Measurements from ENCODE around the gene USP34. TPM values are rescaled to one million over a fixed set of nuclear protein-coding genes. Genes with fewer than 3 reads are reported as not detected.

USP34 gene
- total RNA-seq, 1 donor from 2014 or later = 83.2 TPM

DNA sequence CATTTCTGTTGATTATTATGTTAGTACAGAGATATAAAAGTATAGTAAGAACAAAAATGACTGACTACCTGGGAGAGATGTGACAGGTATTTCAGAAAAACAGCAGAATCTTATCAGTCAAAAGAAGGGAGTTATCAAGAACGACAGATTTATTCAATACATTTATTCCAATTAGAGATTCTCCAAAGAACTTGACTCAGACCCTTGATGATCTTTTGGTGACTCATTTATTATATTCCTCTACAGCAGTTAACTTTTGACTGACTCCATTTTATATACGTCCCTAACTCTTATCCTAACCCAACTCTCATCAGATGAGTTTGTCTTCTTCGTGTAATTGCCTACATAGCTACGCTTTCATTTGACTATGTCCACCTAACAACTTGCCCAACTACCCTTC, 217.8 kb downstream of the USP34 start:
- H3K4me3 ChIP-seq (ENCODE audit: low read depth, low read length) = no peak overlapping the region
- FAIRE-seq = no peak
- H3K36me3 ChIP-seq (ENCODE audit: control insufficient read depth, insufficient read depth, low read length) = peaks cover 4% of the 10 kb centered on the region
- peak; percentile 59 for DNase-seq (ENCODE audit: low read depth)
- TF ChIP-seq, protein P1, sequence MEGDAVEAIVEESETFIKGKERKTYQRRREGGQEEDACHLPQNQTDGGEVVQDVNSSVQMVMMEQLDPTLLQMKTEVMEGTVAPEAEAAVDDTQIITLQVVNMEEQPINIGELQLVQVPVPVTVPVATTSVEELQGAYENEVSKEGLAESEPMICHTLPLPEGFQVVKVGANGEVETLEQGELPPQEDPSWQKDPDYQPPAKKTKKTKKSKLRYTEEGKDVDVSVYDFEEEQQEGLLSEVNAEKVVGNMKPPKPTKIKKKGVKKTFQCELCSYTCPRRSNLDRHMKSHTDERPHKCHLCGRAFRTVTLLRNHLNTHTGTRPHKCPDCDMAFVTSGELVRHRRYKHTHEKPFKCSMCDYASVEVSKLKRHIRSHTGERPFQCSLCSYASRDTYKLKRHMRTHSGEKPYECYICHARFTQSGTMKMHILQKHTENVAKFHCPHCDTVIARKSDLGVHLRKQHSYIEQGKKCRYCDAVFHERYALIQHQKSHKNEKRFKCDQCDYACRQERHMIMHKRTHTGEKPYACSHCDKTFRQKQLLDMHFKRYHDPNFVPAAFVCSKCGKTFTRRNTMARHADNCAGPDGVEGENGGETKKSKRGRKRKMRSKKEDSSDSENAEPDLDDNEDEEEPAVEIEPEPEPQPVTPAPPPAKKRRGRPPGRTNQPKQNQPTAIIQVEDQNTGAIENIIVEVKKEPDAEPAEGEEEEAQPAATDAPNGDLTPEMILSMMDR (IDR thresholded peaks at IDR 0.05; ENCODE audit: insufficient read depth, low read length, severe bottlenecking) = no peak
- H3K27me3 ChIP-seq (ENCODE audit: control insufficient read depth, insufficient read depth, low read length) = no peaks in the 10 kb centered on the region

DNA sequence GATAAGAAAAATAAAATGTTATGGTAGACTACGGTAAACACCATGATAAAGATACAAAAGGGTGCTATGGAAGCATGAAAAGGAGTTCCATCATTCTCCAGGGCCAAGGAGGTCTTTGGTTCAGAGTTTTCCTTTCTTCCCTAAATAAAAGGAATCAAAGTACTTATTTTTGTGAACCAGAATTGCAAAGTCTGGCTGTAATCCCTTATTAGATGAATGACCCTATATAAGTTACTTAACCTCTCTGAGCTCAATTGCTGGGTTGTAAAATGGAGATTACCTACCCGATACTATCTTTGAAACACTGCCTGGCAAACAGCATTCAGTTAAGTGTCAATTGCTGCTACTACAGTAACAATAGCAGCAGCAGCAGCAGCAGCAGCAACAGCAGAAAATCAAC, 218.9 kb downstream of the USP34 start:
- DNase-seq (ENCODE audit: low read depth) (no peak), FAIRE-seq (no peak)
- TF ChIP-seq, protein P1 (IDR thresholded peaks at IDR 0.05; ENCODE audit: insufficient read depth, low read length, severe bottlenecking) = no peak
- Histone ChIP-seq H3K4me3 (ENCODE audit: low read depth, low read length) (no peak overlapping the region), H3K36me3 (ENCODE audit: control insufficient read depth, insufficient read depth, low read length) (peaks cover 5% of the 10 kb centered on the region), H3K27me3 (ENCODE audit: control insufficient read depth, insufficient read depth, low read length) (no peaks in the 10 kb centered on the region)

DNA sequence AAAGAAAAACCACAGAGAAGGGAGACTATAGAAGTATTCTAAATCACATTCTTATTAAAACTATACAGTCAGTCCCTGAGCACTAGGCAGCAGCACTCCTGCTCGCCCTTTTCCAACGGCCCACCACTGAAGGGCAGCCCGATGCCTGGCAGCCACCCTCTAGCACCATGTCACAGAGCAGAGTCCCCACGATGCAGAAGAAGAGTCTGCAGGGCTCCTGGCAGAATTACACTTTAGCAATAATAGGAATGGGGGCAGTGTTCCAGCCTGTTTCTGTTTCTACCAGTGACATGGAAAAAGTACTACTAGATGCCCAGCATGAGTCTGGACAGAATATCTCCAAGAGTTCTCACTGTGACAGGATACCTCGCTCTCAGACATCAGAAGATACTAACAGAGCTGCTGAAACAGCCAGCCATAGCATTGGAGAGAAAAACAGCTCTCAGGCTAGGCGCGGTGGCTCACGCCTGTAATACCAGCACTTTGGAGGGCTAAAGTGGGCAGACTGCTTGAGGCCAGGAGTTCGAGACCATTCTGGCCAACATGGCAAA, 221.3 kb downstream of the USP34 start:
- no peak for FAIRE-seq
- no peak for DNase-seq (ENCODE audit: low read depth)
- Histone ChIP-seq H3K4me3 (ENCODE audit: low read depth, low read length) (no peak overlapping the region), H3K27me3 (ENCODE audit: control insufficient read depth, insufficient read depth, low read length) (no peaks in the 10 kb centered on the region), H3K36me3 (ENCODE audit: control insufficient read depth, insufficient read depth, low read length) (peaks cover 5% of the 10 kb centered on the region)
- TF ChIP-seq, protein P1 (IDR thresholded peaks at IDR 0.05; ENCODE audit: insufficient read depth, low read length, severe bottlenecking) = no peak

DNA sequence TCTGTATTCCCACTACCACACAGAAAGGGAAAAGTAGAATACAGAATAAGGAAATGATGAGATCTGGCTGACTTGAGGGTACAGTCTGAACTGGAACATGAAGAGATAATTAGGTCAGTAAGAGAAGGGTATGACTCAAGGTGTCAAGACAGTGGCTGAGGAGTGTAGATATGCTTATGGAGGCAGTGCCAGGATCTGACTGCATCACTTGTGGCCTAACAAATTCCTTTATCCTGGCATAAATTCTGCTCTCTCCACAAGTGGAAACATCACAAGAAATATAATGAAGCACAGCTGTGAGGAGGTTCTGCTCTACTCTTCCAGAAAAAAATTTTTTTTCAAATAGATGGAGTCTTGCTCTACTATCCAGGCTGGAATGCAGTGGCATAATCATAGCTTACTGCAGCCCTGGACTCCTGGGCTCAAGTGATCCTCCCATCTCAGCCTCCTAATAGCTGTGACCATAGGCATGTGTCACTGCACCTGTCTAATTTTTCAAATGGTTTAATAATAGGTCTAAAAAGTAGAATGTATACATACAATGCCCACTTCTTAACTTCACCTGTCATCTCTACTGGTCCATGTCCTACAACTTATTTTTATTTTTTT, 223.6 kb downstream of the USP34 start:
- peaks cover 6% of the 10 kb centered on the region for H3K36me3 ChIP-seq (ENCODE audit: control insufficient read depth, insufficient read depth, low read length)

DNA sequence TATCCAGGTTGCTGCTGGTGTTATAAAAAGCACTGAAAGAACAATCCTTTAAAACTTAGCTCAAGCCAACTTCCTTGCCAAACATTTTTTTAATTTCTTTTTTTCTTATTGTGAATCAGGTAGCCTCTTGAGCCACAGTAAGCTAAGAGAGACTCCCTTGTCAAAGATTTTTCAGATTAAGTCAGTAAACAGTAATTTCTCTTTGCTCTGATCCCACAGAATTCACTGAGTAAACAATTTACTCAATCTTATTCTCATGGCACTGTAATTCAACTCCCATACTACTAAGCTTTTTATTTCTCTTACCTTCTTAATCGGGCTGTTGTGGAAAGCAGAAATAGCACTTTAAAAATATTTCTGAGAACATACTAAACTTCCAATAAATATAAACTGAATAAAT, 226.2 kb downstream of the USP34 start:
- Histone ChIP-seq H3K4me3 (ENCODE audit: low read depth, low read length) (no peak overlapping the region), H3K27me3 (ENCODE audit: control insufficient read depth, insufficient read depth, low read length) (no peaks in the 10 kb centered on the region), H3K36me3 (ENCODE audit: control insufficient read depth, insufficient read depth, low read length) (peaks cover 9% of the 10 kb centered on the region)
- DNase-seq (ENCODE audit: low read depth) (no peak), FAIRE-seq (no peak)
- TF ChIP-seq, protein P1 (IDR thresholded peaks at IDR 0.05; ENCODE audit: insufficient read depth, low read length, severe bottlenecking) = no peak

More for the DNA sequence above, 223.6 kb downstream of the USP34 start:
- H3K4me3 ChIP-seq (ENCODE audit: low read depth, low read length) = no peak overlapping the region
- TF ChIP-seq, protein P1 (IDR thresholded peaks at IDR 0.05; ENCODE audit: insufficient read depth, low read length, severe bottlenecking) = no peak
- DNase-seq (ENCODE audit: low read depth) = peak; percentile 7
- no peaks in the 10 kb centered on the region for H3K27me3 ChIP-seq (ENCODE audit: control insufficient read depth, insufficient read depth, low read length)
- no peak for FAIRE-seq

DNA sequence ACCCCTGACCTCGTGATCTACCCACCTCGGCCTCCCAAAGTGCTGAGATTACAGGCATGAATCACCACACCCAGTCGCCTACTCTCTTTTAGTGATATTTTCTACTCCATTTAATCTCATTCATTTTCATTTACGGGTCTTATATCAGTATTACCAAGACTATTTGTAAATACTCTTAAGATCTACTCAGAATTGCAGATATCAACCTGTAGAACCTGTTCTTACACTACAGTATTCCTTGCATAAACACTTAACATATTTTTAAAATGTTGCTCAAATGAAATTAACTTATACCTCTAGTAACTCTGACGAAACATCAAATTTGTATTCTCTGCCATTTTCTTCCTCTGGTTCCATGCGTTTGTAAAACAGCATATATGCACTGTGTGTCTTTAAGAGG, 229.6 kb downstream of the USP34 start:
- no peak overlapping the region for H3K4me3 ChIP-seq (ENCODE audit: low read depth, low read length)
- DNase-seq (ENCODE audit: low read depth) (no peak), FAIRE-seq (no peak)
- H3K27me3 ChIP-seq (ENCODE audit: control insufficient read depth, insufficient read depth, low read length) = no peaks in the 10 kb centered on the region
- TF ChIP-seq, protein P1 (IDR thresholded peaks at IDR 0.05; ENCODE audit: insufficient read depth, low read length, severe bottlenecking) = no peak
- H3K36me3 ChIP-seq (ENCODE audit: control insufficient read depth, insufficient read depth, low read length) = peaks cover 5% of the 10 kb centered on the region
